ENCODE measurements around the gene ARHGEF10L.

The ARHGEF10L gene

GRCh38 chr1:17729248-17729647, 189.8 kb downstream of the ARHGEF10L start:
- no peak overlapping the region for H3K4me3 Mint-ChIP-seq
- no peaks in the 10 kb centered on the region for H3K36me3 Mint-ChIP-seq (ENCODE audit: insufficient read depth)
- DNase-seq, result no peak
- no peak overlapping the region for H3K27ac Mint-ChIP-seq
- H3K27me3 Mint-ChIP-seq, result peaks cover 20 to 35% of the 10 kb centered on the region in 2 donors
- ATAC-seq (replicated peaks), result no peak
- no peaks in the 10 kb centered on the region for H3K4me1 Mint-ChIP-seq (ENCODE audit: low read depth in 2 of 2)
- H3K9me3 Mint-ChIP-seq, result no peaks in the 10 kb centered on the region

GRCh38 chr1:17729909-17730308, 190.4 kb downstream of the ARHGEF10L start:
- H3K4me3 Mint-ChIP-seq, result no peak overlapping the region
- no peaks in the 10 kb centered on the region for H3K9me3 Mint-ChIP-seq
- DNase-seq (no peak), ATAC-seq (replicated peaks) (no peak)
- H3K27me3 Mint-ChIP-seq, result peaks cover 20 to 34% of the 10 kb centered on the region in 2 donors
- no peaks in the 10 kb centered on the region for H3K4me1 Mint-ChIP-seq (ENCODE audit: low read depth in 2 of 2)
- H3K36me3 Mint-ChIP-seq (ENCODE audit: insufficient read depth), result no peaks in the 10 kb centered on the region
- no peak overlapping the region for H3K27ac Mint-ChIP-seq

- peaks cover 13 to 25% of the 10 kb centered on the region in 2 donors for H3K27me3 Mint-ChIP-seq
- H3K4me1 Mint-ChIP-seq (ENCODE audit: low read depth in 2 of 2), result no peaks in the 10 kb centered on the region
- ATAC-seq (replicated peaks) (no peak), DNase-seq (no peak)
- no peaks in the 10 kb centered on the region for H3K9me3 Mint-ChIP-seq
- H3K36me3 Mint-ChIP-seq (ENCODE audit: insufficient read depth), result no peaks in the 10 kb centered on the region
- H3K4me3 Mint-ChIP-seq, result no peak overlapping the region
- no peak overlapping the region for H3K27ac Mint-ChIP-seq
Measured at GRCh38 chr1:17731460-17731859, 192.0 kb downstream of the ARHGEF10L start.

GRCh38 chr1:17732475-17732874, 193.0 kb downstream of the ARHGEF10L start:
- no peak overlapping the region for H3K27ac Mint-ChIP-seq
- H3K4me3 Mint-ChIP-seq, result no peak overlapping the region
- ATAC-seq (replicated peaks) (no peak), DNase-seq (no peak)
- H3K9me3 Mint-ChIP-seq, result no peaks in the 10 kb centered on the region
- no peaks in the 10 kb centered on the region for H3K36me3 Mint-ChIP-seq (ENCODE audit: insufficient read depth)
- H3K4me1 Mint-ChIP-seq (ENCODE audit: low read depth in 2 of 2), result no peaks in the 10 kb centered on the region
- peaks cover 4 to 19% of the 10 kb centered on the region in 2 donors for H3K27me3 Mint-ChIP-seq

GRCh38 chr1:17733661-17734060, 194.2 kb downstream of the ARHGEF10L start:
- Mint-ChIP-seq H3K9me3 (no peaks in the 10 kb centered on the region), H3K27ac (no peak overlapping the region), H3K4me1 (ENCODE audit: low read depth in 2 of 2) (no peaks in the 10 kb centered on the region), H3K27me3 (peaks cover 0 to 15% of the 10 kb centered on the region in 2 donors), H3K4me3 (no peak overlapping the region), H3K36me3 (ENCODE audit: insufficient read depth) (no peaks in the 10 kb centered on the region)
- ATAC-seq (replicated peaks), result no peak
- no peak for DNase-seq

GRCh38 chr1:17734609-17735008, 195.1 kb downstream of the ARHGEF10L start:
- H3K4me1 Mint-ChIP-seq (ENCODE audit: low read depth in 2 of 2), result no peaks in the 10 kb centered on the region
- DNase-seq (no peak), ATAC-seq (replicated peaks) (no peak)
- no peak overlapping the region for H3K27ac Mint-ChIP-seq
- no peaks in the 10 kb centered on the region for H3K9me3 Mint-ChIP-seq
- H3K36me3 Mint-ChIP-seq (ENCODE audit: insufficient read depth), result no peaks in the 10 kb centered on the region
- no peak overlapping the region for H3K4me3 Mint-ChIP-seq
- H3K27me3 Mint-ChIP-seq, result peaks cover 0 to 16% of the 10 kb centered on the region in 2 donors

GRCh38 chr1:17735348-17735747, 195.8 kb downstream of the ARHGEF10L start:
- no peaks in the 10 kb centered on the region for H3K4me1 Mint-ChIP-seq (ENCODE audit: low read depth in 2 of 2)
- no peak for ATAC-seq (replicated peaks)
- no peak for DNase-seq
- no peak overlapping the region for H3K27ac Mint-ChIP-seq
- H3K36me3 Mint-ChIP-seq (ENCODE audit: insufficient read depth), result no peaks in the 10 kb centered on the region
- no peak overlapping the region for H3K4me3 Mint-ChIP-seq
- no peaks in the 10 kb centered on the region for H3K9me3 Mint-ChIP-seq
- peaks cover 4 to 23% of the 10 kb centered on the region in 2 donors for H3K27me3 Mint-ChIP-seq

GRCh38 chr1:17735793-17736192, 196.3 kb downstream of the ARHGEF10L start:
- DNase-seq (no peak), ATAC-seq (replicated peaks) (no peak)
- no peaks in the 10 kb centered on the region for H3K9me3 Mint-ChIP-seq
- H3K4me1 Mint-ChIP-seq (ENCODE audit: low read depth in 2 of 2), result no peaks in the 10 kb centered on the region
- no peak overlapping the region for H3K4me3 Mint-ChIP-seq
- H3K36me3 Mint-ChIP-seq (ENCODE audit: insufficient read depth), result no peaks in the 10 kb centered on the region
- no peak overlapping the region for H3K27ac Mint-ChIP-seq
- peaks cover 9 to 27% of the 10 kb centered on the region in 2 donors for H3K27me3 Mint-ChIP-seq

GRCh38 chr1:17736625-17737024, 197.1 kb downstream of the ARHGEF10L start:
- H3K4me3 Mint-ChIP-seq, result no peak overlapping the region
- no peaks in the 10 kb centered on the region for H3K9me3 Mint-ChIP-seq
- DNase-seq (no peak), ATAC-seq (replicated peaks) (no peak)
- no peaks in the 10 kb centered on the region for H3K4me1 Mint-ChIP-seq (ENCODE audit: low read depth in 2 of 2)
- H3K36me3 Mint-ChIP-seq (ENCODE audit: insufficient read depth), result no peaks in the 10 kb centered on the region
- peaks cover 14 to 36% of the 10 kb centered on the region in 2 donors for H3K27me3 Mint-ChIP-seq
- H3K27ac Mint-ChIP-seq, result no peak overlapping the region

GRCh38 chr1:17739050-17739449, 199.6 kb downstream of the ARHGEF10L start:
- no peak overlapping the region for H3K4me3 Mint-ChIP-seq
- no peak for DNase-seq
- H3K36me3 Mint-ChIP-seq (ENCODE audit: insufficient read depth), result no peaks in the 10 kb centered on the region
- H3K27me3 Mint-ChIP-seq, result peaks cover 22 to 50% of the 10 kb centered on the region in 2 donors
- no peaks in the 10 kb centered on the region for H3K4me1 Mint-ChIP-seq (ENCODE audit: low read depth in 2 of 2)
- H3K27ac Mint-ChIP-seq, result no peak overlapping the region
- no peaks in the 10 kb centered on the region for H3K9me3 Mint-ChIP-seq
- ATAC-seq (replicated peaks), result no peak

- H3K9me3 Mint-ChIP-seq, result no peaks in the 10 kb centered on the region
- DNase-seq (no peak), ATAC-seq (replicated peaks) (no peak)
- no peak overlapping the region for H3K4me3 Mint-ChIP-seq
- H3K27ac Mint-ChIP-seq, result no peak overlapping the region
- H3K36me3 Mint-ChIP-seq (ENCODE audit: insufficient read depth), result no peaks in the 10 kb centered on the region
- H3K4me1 Mint-ChIP-seq (ENCODE audit: low read depth in 2 of 2), result no peaks in the 10 kb centered on the region
- H3K27me3 Mint-ChIP-seq, result peaks cover 25 to 58% of the 10 kb centered on the region in 2 donors
Measured at GRCh38 chr1:17741052-17741451, 201.6 kb downstream of the ARHGEF10L start.

GRCh38 chr1:17742583-17742982, 203.1 kb downstream of the ARHGEF10L start:
- no peaks in the 10 kb centered on the region for H3K36me3 Mint-ChIP-seq (ENCODE audit: insufficient read depth)
- ATAC-seq (replicated peaks) (no peak), DNase-seq (no peak)
- peaks cover 25 to 58% of the 10 kb centered on the region in 2 donors for H3K27me3 Mint-ChIP-seq
- H3K9me3 Mint-ChIP-seq, result no peaks in the 10 kb centered on the region
- no peak overlapping the region for H3K27ac Mint-ChIP-seq
- H3K4me3 Mint-ChIP-seq, result no peak overlapping the region
- no peaks in the 10 kb centered on the region for H3K4me1 Mint-ChIP-seq (ENCODE audit: low read depth in 2 of 2)

GRCh38 chr1:17743008-17743647, 203.6 kb downstream of the ARHGEF10L start:
- no peak for DNase-seq
- H3K36me3 Mint-ChIP-seq (ENCODE audit: insufficient read depth), result no peaks in the 10 kb centered on the region
- H3K9me3 Mint-ChIP-seq, result no peaks in the 10 kb centered on the region

GRCh38 chr1:17743925-17744324, 204.4 kb downstream of the ARHGEF10L start:
- H3K36me3 Mint-ChIP-seq (ENCODE audit: insufficient read depth), result no peaks in the 10 kb centered on the region
- no peak for DNase-seq
- peaks cover 25 to 57% of the 10 kb centered on the region in 2 donors for H3K27me3 Mint-ChIP-seq
- no peak overlapping the region for H3K4me3 Mint-ChIP-seq
- no peaks in the 10 kb centered on the region for H3K4me1 Mint-ChIP-seq (ENCODE audit: low read depth in 2 of 2)
- H3K9me3 Mint-ChIP-seq, result no peaks in the 10 kb centered on the region
- H3K27ac Mint-ChIP-seq, result no peak overlapping the region
- no peak for ATAC-seq (replicated peaks)

More at GRCh38 chr1:17743008-17743647, 203.6 kb downstream of the ARHGEF10L start:
- no peak for ATAC-seq (replicated peaks)
- H3K4me1 Mint-ChIP-seq (ENCODE audit: low read depth in 2 of 2), result no peaks in the 10 kb centered on the region
- H3K27ac Mint-ChIP-seq, result no peak overlapping the region
- peaks cover 25 to 58% of the 10 kb centered on the region in 2 donors for H3K27me3 Mint-ChIP-seq
- no peak overlapping the region for H3K4me3 Mint-ChIP-seq
